GM19324 (cell line): ENCODE measurements around the gene LOXL4.

ENCODE experiments used
- ATAC-seq: cut with Tn5 transposase; IDR thresholded peaks from one replicate; pipeline ENCODE4 v1.9.1; 2021; ENCODE audit warnings: mild to moderate bottlenecking, moderate library complexity; ENCODE audit not compliant: unreplicated experiment, low FRiP score

LOXL4 gene

DNA sequence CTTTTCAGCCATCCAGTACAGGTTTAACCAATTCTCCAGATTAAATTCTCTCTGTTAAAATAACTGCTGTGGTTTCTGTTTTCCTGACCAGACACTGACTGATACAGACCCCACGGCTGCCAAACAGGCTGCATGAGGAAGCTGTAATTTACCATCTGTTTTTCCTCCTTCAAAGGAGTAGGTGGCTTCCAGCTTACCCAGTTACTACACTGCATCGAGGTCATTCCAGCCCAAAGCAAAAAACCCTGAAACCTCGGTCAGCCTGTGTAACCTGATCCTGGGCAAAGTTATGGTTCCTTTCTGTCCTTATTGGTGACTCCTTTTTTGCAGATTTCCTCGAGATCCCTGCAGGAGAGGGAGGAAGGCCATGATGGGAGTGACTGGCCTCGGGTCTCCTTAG lies 27.9 kb upstream of the LOXL4 start:
- ATAC-seq, result no peak

DNA sequence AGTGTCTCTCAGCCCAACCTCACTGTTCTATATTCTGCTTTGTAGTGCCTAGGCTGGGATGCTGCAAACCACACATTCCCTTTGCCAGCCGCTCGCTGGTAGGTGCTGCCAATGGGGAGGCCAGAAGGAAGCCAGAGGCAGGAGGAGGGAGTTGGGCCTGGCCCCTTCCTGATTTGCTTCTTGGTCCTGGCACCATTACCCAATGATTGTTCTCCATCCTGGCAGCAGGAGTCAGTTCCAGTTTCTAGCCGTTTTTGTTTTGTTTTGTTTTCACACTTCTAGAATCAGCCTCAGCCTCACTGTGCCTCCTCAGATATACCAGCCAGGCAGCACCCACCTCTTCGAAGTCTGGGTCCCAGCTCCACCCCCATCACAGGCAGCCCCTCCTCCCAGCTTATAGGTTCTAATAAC lies 27.4 kb upstream of the LOXL4 start:
- no peak for ATAC-seq

DNA sequence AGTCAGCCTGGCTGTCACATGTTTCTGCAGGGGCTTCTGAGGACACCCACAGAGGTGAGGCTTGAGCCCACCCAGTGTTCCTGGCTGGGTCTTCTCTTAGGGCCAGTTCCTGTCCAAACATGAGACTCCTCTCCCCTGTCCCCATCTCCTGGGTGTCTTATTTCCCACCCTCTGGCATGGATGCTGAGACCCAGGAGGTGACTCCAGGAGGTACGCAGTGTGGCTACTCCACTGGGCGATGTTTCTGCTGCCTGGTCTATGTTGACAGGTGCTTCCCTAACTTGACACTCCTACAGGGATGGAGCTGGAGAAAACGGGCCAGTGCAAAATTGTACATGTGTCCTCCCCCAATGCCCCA lies 26.3 kb upstream of the LOXL4 start:
- ATAC-seq, result no peak

DNA sequence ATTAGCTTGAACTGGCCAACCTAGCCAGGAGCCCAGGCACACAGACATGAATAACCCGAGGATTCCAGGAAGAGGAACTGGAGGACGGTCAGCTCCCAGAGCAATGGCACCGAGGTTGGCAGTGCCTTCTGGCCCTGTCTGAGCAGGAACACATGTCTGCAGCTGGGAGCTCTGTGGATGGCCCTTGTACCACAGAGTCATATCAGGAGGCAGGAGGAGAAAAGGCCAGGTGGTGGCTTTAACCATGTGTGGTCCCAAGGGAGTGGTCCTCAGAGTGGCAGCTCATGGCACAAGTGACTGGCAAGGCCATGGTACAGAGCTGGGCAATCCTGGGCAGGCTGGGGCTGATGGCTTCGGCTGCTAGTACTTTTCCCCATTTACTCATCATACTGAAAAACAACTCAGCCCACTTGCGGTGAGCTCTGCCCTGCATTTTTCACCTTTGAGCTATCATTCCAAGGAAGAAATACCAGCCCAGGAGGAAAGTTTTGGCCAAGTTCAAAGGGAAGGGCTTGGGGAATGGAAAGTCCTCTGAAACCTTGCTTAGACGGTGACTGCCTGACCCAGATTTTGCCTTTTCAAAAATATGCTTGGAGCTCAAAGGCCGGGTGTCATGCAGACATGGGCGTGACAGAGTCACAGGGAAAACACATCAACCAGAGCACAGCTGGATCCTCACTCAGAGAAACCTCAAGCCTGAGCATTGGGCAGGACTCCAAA lies 25.7 kb upstream of the LOXL4 start:
- ATAC-seq, result no peak

DNA sequence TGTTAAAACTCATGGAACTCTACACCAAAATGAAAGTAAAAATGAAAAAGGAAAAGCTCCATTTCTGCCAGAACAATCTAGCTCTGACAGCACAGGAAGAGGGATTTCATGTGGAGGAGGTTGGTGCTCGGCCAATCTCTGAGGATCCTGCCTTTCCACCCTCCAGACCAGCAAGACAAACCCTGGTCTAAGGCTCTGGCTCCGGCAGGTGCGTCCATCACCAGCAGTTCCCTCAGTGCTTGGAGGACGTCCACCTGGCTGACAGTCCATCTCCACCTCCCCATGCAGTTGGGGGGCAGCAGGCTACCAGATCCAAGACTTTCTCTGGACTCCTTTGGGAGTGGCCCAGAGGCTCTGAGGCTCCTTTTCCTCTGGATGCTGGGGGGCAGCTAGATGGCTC lies 25.0 kb upstream of the LOXL4 start:
- no peak for ATAC-seq

DNA sequence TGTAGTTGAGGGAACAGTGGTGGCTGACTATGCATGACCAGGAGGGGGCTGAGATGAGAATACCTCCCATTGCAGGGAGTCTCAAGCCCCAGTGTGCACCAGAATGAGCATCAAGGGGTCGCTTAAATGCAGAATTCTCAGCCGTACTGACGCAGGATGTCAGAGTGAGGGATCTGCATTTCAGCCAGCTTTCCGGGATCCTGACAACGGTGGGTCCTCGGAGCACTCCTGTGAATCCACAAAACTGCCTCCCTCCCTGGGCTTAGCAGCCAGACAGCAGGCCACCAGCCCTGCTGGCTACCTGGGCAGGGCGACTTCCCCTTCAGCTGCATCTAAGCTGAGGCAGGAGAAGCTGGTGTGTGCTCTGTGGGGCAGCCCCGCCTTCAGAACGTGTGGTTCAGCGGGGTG lies 21.8 kb upstream of the LOXL4 start:
- ATAC-seq, result no peak

DNA sequence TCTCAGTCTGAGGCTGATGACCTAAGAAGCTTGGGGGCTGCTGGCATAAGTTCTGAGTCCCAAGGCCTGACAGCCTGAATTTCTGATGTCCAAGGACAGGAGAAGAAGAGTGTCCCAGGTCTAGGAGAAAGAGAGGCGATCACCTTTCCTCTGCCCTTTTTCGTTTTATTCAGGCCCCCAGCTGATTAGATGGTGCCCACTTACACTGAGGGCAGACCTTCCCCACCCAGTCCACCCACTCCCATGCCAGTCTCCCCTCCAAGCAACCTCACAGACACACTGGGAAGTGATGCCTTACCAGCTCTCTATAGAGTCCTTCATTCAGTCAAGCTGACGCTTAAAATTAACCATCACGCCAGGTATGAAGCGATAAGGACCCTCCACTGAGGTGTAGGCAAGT lies 19.3 kb upstream of the LOXL4 start:
- no peak for ATAC-seq

DNA sequence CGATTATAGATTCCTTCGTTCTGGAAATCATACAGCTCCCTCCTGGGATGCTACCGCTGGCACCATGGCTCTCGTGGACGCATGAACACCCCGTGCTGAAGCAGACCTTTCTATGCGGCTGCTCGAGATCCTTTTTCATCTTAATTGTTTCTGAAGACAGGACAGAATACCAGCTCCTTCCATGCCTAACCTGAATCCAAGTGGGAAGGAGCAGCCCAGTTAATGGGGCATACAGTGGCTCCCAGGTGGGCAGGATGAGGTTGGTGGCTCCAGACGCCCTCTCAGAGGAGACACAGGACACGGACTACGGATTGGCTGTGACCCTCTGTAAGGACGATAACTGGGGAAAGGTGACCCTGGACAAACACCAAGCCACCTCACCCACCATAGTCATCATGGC lies 18.4 kb upstream of the LOXL4 start:
- no peak for ATAC-seq

DNA sequence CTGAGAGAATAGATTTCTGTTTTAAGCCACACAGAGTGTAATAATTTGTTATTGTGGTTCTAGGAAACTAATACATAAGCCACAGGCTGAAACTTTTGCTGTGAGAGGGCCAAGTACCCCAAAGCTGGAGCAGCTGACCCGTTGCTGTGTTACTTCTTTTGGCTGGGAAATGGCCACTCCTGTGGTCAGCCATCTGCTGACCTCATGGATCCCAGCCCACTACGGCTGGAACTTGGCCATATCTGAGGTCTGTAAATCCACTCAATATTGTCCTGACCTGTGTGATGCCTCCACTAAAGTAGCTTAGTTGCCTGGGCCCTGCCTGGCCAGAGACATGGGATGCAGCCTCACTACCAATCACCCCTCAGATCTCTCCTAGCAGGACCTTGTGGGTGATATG lies 17.4 kb upstream of the LOXL4 start:
- no peak for ATAC-seq

DNA sequence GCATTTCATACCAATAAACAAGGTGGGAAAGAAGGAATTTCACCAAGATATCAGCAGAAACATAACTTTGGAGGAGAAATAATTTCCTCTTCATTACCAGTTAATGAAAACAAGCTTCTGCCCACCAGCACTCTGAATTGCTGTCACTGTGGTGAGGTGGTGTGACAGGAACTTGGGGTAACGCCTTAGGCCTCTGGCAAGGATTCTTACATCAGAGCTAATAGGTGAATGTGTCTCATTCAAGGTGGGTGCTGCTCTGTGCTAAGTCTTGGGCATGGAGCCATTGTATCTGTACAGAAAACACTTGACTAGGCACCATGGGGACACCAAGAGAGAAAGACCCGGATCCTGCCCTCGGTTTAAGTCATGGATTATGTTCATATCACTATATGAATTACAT lies 8.3 kb upstream of the LOXL4 start:
- no peak for ATAC-seq

DNA sequence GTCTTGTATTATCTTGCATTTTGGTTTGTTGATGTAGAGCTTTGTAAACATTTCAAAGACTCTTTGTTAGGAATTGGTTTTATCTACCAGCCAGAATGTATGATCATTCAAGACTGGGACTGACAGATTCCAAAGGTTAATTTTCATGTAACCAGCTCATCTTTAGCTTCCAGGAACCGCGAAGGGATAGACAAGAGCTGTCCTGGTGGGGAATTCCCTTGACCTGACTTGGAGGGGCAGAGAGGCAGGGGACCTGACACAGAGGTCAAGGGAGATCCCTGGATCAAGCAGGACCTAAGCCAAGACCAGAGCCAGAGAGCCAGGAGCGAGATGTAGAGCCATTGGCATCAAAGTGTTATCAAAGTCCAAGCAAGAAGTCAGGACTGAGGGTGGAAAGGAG lies 6.6 kb upstream of the LOXL4 start:
- no peak for ATAC-seq

DNA sequence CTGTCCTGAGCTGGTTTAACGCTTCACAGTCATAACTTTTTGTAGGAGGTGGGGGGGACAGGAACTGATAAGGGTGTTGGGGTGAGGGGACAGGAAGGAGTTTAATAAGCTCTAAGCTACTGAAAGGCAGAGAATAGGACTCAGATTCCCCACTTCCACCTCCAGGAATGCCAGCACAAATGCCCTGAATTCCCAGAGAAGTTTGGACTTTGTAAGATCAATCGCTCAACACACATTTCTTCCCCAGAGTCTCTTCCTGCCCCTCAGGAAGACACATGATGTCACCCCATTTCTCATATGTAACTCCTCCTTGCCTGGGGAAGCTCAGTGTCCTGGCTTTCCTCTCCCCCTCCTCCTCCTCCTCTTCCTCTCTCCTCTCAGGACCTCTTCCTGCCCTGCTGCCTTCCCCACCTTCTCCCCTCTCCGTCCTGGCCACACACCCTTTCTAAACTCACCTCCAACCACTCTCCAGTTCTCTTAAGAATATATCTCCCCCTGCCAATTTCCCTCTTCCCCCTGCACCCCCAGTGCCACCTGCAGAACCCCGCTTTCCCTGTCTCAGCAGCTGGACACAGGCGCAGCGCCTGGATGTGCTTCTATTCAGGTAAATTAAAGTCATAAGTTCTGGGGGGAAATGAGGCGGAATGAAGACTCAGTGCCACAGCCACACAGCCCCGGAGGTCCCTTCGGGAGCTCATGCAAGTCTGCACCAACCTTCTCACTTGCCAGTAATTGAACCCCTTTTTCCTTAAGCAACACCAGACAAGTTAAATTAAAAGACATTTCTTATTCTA lies 5.3 kb upstream of the LOXL4 start:
- no peak for ATAC-seq

DNA sequence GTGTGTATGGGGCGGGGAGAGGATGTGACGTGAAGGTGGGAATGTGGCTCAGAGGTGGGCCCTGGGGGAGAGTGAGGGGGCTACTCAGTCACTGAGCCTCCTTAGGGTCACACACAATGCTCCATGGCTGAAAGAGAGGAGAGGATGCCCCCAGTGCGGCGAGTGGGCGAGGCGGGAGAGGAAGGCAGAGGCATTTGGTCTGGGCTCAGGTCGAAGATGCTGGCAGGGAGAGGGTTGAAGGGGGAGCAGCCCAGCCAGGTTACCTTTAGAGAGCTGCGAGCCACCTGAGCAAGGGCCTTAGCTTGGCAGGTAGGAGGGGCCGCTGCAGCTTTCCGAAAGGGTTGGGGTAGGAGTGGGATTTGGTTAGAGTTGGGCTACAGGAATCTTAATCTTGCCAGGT lies 4.7 kb upstream of the LOXL4 start:
- ATAC-seq, result no peak

DNA sequence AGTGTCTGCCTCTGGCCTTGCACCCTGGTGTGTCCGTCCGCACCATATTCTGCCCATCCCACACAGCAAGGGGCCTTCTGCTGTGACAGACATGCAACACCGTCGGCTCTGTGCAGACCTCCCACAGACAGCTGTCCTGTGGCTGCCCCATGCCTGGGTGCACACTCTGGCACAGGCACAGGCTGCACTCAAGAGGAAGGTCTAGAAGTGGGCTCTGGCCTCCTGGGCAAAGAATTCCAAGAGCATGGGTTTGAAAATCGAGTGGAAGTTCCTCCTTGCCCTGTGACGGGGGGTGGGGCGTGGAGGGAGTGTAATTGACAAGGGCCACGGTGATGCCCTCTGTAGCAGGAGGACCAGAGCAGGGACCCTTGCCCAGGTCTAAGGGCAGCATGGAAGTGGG lies 4.3 kb upstream of the LOXL4 start:
- no peak for ATAC-seq

DNA sequence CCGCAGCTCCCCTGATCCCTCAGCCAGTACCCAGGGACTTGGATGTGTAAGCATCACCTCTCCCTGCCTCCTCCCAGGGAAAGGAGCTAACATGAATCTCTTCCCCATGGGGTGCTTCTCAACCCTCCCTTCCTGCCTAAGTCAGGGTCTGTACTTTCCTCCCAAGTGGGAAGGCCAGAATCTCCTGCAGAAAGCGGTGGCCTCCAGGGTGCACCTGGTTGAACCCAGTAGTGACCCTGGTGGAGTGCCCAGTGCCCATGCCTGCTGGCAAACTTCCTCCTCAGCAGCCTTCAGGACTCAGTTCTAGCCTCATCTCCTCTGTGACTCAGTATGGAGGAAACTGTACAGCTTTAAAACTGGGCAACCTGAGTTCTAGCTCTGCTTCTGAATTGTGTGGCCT lies 2.8 kb upstream of the LOXL4 start:
- no peak for ATAC-seq

DNA sequence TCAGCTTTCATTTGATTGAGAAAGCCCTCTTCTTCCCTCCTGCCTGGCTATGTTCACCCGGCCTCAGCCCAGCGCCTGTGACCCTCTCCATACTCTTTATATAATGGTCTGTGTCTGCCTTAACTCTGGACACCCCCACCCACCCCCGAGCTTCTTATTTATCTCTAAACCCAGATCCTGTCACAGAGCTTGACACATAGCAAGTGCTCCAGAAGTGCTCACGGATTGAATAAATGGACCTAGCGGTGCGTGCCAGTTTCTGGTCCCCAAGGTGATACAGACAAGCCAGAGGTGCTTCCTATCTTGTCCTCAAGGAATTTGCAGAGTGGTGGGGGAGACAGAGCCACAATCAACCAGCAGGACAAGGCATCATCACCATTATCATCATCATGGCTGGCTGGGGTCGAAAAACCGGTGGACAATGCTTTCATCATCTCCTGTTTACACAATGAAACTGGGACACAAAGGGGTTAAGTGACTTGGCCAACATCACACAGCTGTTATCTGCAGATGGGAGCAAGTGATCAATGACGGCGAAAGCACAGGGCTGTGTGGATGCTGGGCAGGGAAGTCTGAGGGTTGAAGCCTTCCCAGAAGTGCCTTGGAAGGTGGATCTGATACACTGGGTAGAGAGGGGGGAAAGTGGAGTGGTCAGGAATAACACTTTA lies 2.2 kb upstream of the LOXL4 start:
- no peak for ATAC-seq

DNA sequence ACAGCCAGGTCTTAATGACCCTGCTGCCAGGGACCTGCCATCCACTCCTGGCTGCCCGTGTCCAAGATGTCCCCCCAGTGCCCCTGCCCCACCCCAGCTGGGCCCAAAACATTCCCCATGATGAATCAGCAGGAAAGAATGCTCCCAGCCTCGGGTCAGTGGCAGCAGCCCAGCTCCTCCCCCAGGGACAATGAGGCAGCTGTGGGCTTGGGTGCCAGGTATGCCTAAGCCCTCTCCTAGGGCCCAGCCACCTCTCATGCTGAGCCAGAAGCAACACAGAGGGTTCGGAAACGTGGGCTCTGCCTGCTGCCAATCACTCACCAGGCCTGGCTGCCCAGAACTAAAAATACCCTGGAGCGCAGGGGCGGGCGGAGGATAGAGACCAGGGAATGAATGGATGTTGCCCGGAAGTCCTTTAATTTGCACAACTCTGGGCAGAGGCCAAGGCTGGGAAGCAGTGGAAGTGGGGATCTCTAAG lies 1.5 kb upstream of the LOXL4 start:
- no peak for ATAC-seq

DNA sequence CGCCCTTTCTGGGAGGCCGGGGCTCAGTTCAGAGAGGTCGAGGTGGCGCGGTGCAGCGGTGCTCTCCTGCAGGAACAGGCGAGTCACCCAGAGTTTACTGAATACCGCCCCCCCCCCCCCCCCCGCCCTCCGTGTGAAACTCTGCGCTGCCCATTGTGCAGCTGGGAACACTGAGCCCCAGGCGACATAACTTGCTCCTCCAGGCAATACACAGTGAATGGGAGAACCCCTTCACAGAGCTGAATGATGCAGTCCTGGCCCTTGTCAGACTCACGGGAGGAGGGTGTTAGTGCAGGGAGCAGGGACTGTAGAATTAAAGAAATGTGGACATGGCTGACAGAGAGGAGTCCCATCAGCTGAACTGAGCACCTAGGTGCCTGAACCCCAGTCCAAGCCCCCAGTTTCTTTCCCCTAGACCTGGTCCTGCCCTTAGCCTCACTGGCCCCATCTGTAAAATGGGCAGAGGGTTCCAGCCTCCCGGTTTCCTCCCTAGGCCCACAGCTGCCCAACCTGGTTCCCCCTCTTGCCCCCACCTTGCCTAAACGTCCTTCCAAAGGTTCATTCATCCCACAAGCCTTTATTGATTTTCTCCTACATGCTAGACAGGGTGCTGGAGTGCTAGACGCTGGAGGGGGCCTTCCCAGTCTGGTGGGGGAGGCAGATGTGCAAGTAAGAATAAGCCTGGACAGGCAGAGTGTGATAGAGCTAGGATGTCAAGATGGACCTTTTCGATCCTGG lies 869 bp upstream of the LOXL4 start:
- ATAC-seq, result no peak

DNA sequence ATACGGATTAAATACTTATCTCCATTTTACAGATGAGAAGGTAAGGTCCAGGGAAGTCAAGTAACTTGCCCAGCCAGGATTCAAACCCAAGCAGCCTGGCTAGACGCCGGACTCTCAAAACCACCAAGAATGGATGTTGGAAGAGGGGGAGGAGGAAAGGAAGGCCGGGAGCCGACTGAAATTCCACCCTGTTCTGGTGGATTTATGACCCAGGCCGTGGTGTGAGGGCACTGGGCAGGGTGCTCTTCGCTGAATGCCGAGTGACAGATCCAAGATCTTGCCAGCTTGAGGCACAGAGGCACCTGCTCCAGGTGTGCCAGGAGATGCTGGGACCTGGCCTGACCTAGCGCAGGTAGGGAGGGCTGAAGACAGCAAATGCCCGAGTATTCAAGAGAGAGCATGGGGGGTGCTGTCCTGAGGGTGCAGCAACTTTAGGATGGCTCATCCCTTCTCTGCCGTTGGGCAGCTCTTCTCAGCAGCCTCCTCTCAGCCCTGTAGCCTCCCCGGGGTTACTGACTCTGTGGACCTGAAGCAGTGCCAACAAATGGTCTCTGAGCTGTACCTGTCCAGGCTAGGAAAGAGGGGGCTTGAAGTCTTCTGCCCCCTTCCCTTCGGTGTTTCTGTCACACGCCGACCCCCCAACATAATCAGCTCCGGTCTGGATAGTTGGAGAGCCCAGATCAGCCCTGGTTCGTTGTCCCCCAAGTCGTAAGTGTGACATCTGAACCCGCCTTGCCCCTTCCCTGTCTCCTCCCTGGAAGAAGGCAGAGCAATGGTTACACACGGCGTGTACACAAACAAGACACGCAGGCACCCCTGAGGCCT lies 713 bp downstream of the LOXL4 start:
- no peak for ATAC-seq

DNA sequence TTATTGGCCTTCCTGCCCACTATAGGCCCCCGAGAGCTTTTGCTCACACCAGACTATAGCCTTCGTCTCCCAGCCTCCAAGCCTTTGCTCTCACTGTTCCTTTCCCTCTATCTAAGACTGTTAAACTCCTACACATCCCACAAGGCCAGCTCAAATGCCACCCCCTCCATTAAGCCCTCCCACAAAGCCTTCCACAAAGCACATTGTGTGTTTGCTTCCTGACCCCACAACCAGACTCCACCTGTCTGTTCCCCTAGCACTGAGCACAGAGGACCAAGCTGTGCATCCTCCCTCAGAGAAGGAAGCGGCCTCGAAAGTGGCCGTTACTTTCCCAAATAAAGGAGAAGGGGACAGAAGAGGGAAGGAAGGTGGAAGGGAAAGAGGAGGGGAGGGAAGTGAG lies 1.3 kb downstream of the LOXL4 start:
- no peak for ATAC-seq
